ENCODE measurements around the gene FGF1. TPM values are rescaled to one million over a fixed set of nuclear protein-coding genes. Genes with fewer than 3 reads are reported as not detected.

Gene FGF1
- total and polyA plus RNA-seq, 2 of the 4 experiments (the other 2 are of a cell fraction), result 7.6 to 7.7 TPM

GRCh38 chr5:142615948-142616347 is 69.9 kb downstream of the FGF1 start:
- no peak overlapping the region for H3K23ac ChIP-seq (ENCODE audit: low read depth, low read length)
- no TSS peak for BruUV-seq (replicated peaks)
- dilution Hi-C loops (cut with HindIII; ENCODE audit: low sequenced_read_pairs, unreplicated experiment) (no loop called here), intact Hi-C loops (cut with micrococcal nuclease) (no loop called here), in situ Hi-C loops (cut with MboI; ENCODE audit: low sequenced_read_pairs) (no loop called here)
- H3K18ac ChIP-seq (ENCODE audit: low read depth, low read length), result no peak overlapping the region
- CTCF ChIA-PET, result interaction anchor here (0.9 to 1.8 kb wide), 2 partner anchors 40 to 97 kb away, joined by 3 to 4 read pairs; no protein-coding TSS in a partner anchor
- H3K4me3 ChIP-seq (ENCODE audit: insufficient read depth, low read depth, low read length), result no peak overlapping the region
- WGBS, 2 experiments (ENCODE audit: extremely low coverage in 2 of 2, insufficient read length in 1 of 2), result 80% methylated on average over 2 of the region's 2 CpGs; no CpG with 5 or more reads in 1 of the 2 experiments
- H3K27me3 ChIP-seq (ENCODE audit: control insufficient read depth, insufficient read depth, low read length), result no peaks in the 10 kb centered on the region
- DNase-seq, result no peak
- H3K9me3 ChIP-seq (ENCODE audit: control insufficient read depth, insufficient read depth, low read length), result no peaks in the 10 kb centered on the region
- 0 out of 2 replicates have a peak overlapping the region, but pooled peaks have one; percentile 3 for H3K14ac ChIP-seq (replicated peaks; ENCODE audit: low read depth, low read length)
- H3K9ac ChIP-seq (ENCODE audit: low read depth, low read length), result no peak overlapping the region
- H2AK9ac ChIP-seq (replicated peaks; ENCODE audit: low read depth, low read length, poor library complexity), result no peak overlapping the region
- no peak overlapping the region for H2AFZ ChIP-seq (replicated peaks; ENCODE audit: low read length, poor library complexity)
- H3K4me1 ChIP-seq (ENCODE audit: control insufficient read depth, insufficient read depth, low read length), result peaks cover 23% of the 10 kb centered on the region
- POLR2A ChIA-PET (ENCODE audit: unreplicated experiment), result no interaction called here
- H4K5ac ChIP-seq (ENCODE audit: low read depth, low read length), result no peak overlapping the region
- ATAC-seq (ENCODE audit: low read depth), result no peak
- peak overlapping the region; percentile 27; the same call in 1 of the 2 replicates for H2BK120ac ChIP-seq (ENCODE audit: low read depth, low read length)
- H3K4ac ChIP-seq (ENCODE audit: low read depth, low read length), result peak overlapping the region; percentile 14
- no peaks in the 10 kb centered on the region for H3K36me3 ChIP-seq (ENCODE audit: control insufficient read depth, insufficient read depth, low read length)
- peaks cover 21% of the 10 kb centered on the region for H3K9me1 ChIP-seq (ENCODE audit: insufficient read depth, low read length)
- peak overlapping the region; percentile 21; the same call in 1 of the 2 replicates for H2BK20ac ChIP-seq (ENCODE audit: low read depth, low read length)
- H2AK5ac ChIP-seq (ENCODE audit: low read depth, low read length), result 0 out of 2 replicates have a peak overlapping the region, but pooled peaks have one; percentile 35
- TF ChIP-seq USF2 (IDR thresholded peaks at IDR 0.05; ENCODE audit: low read depth, low read length) (no peak), CHD1 (IDR thresholded peaks at IDR 0.05; ENCODE audit: low read depth, low read length) (no peak), FOS (IDR thresholded peaks at IDR 0.05; ENCODE audit: low read depth, low read length) (no peak), SMC3 (IDR thresholded peaks at IDR 0.05; ENCODE audit: low read depth, low read length) (no peak), CTCF (conservative IDR thresholded peaks at IDR 0.05; ENCODE audit: low read depth, low read length) (no peak), MXI1 (IDR thresholded peaks at IDR 0.05; ENCODE audit: borderline replicate concordance, low read depth, low read length) (no peak), ELK1 (IDR thresholded peaks at IDR 0.05; ENCODE audit: borderline replicate concordance, low read depth, low read length) (no peak), BHLHE40 (IDR thresholded peaks at IDR 0.05; ENCODE audit: low read depth, low read length) (no peak), POLR2A (IDR thresholded peaks at IDR 0.05; ENCODE audit: low read depth, low read length) (no peak), MAFK (IDR thresholded peaks at IDR 0.05; ENCODE audit: low read depth, low read length) (no peak), MAZ (IDR thresholded peaks at IDR 0.05; ENCODE audit: borderline replicate concordance, low read depth, low read length) (no peak), RCOR1 (IDR thresholded peaks at IDR 0.05; ENCODE audit: insufficient replicate concordance, low read length) (no peak), RFX5 (IDR thresholded peaks at IDR 0.05; ENCODE audit: low read depth, low read length) (no peak), CEBPB (IDR thresholded peaks at IDR 0.05; ENCODE audit: low read depth, low read length) (no peak), RAD21 (IDR thresholded peaks at IDR 0.05; ENCODE audit: low read length) (no peak)
- H3K56ac ChIP-seq (ENCODE audit: extremely low read depth, insufficient read depth, low read length), result no peak overlapping the region
- H3K27ac ChIP-seq (ENCODE audit: insufficient read depth, low read length), result no peak overlapping the region
- H4K8ac ChIP-seq (ENCODE audit: low read depth in 2 of 2, low read length in 2 of 2), result no peak overlapping the region
- no peak overlapping the region for H3K4me2 ChIP-seq (ENCODE audit: low read depth, low read length)
- H3K79me1 ChIP-seq (ENCODE audit: low read depth in 1 of 2, low read length in 2 of 2), result peaks cover 7 to 38% of the 10 kb centered on the region in 2 experiments
- H2BK5ac ChIP-seq (ENCODE audit: low read depth, low read length, poor library complexity, severe bottlenecking), result no peak overlapping the region
- no peaks in the 10 kb centered on the region for H4K20me1 ChIP-seq (ENCODE audit: insufficient read depth, low read length)
- H2BK15ac ChIP-seq (ENCODE audit: low read depth, low read length), result peak overlapping the region; percentile 53; the same call in 1 of the 3 replicates
- H4K91ac ChIP-seq (ENCODE audit: insufficient read depth, low read depth, low read length), result no peak overlapping the region
